ENCODE measurements around the gene RPA3.

RPA3 gene

GRCh38 chr7:7761340-7761973 lies 43.0 kb upstream of the RPA3 start:
- Histone ChIP-seq H3K27me3 (ENCODE audit: insufficient read depth, low read depth, severe bottlenecking) (no peaks in the 10 kb centered on the region), H3K4me3 (ENCODE audit: low read depth, low read length) (no peak overlapping the region), H3K9me3 (ENCODE audit: severe bottlenecking) (no peaks in the 10 kb centered on the region), H3K27ac (no peak overlapping the region), H3K36me3 (no peaks in the 10 kb centered on the region)
- no peak for DNase-seq
- TF ChIP-seq CTCF (IDR thresholded peaks at IDR 0.05; ENCODE audit: low read depth, low read length) = no peak

DNA sequence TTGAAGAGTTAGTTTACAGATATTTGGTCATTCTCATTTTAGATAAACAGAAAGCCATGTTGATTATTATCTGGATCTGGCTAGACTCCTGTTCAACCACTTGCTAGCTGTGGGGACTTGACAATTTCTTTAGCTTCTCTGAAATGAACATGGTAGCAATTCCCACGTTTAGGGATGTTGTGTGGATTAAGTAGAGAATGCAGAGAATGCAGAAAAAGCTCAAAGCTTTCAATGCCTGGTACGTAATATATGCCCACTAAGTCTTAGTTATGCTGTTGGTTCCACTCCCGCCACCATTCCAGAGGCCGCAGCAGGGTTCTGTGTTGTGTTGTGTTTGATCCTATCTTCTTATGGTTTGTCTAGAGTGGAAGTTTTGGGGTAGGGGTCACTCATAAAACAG lies 39.2 kb upstream of the RPA3 start:
- no peak overlapping the region for H3K4me3 ChIP-seq (ENCODE audit: low read depth, low read length)
- H3K9me3 ChIP-seq (ENCODE audit: severe bottlenecking) = no peaks in the 10 kb centered on the region
- no peaks in the 10 kb centered on the region for H3K27me3 ChIP-seq (ENCODE audit: insufficient read depth, low read depth, severe bottlenecking)
- no peak overlapping the region for H3K27ac ChIP-seq
- DNase-seq = no peak
- no peak for TF ChIP-seq CTCF (IDR thresholded peaks at IDR 0.05; ENCODE audit: low read depth, low read length)
- H3K36me3 ChIP-seq = no peaks in the 10 kb centered on the region

DNA sequence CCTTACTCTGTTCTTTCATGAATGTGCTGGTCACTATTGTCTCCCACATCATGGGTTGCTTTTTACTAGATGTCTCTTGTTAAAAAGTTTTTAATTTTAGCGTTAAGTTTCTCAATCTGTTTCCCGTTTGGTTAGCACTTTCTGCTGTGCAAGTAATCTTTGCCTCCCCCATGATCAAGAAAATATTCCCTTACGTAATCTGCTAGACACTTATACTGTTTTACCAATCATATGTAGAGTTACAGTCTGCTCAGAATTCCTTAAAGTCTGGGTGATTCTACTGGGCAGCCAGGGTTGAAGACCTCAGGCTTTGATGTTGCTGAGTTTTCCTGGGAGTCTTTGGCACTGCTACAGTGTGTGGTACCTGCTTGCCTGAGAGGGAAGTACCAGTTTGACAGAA lies 38.2 kb upstream of the RPA3 start:
- H3K4me3 ChIP-seq (ENCODE audit: low read depth, low read length) = no peak overlapping the region
- H3K27me3 ChIP-seq (ENCODE audit: insufficient read depth, low read depth, severe bottlenecking) = no peaks in the 10 kb centered on the region
- H3K36me3 ChIP-seq = no peaks in the 10 kb centered on the region
- no peak for DNase-seq
- no peak overlapping the region for H3K27ac ChIP-seq
- no peaks in the 10 kb centered on the region for H3K9me3 ChIP-seq (ENCODE audit: severe bottlenecking)
- no peak for TF ChIP-seq CTCF (IDR thresholded peaks at IDR 0.05; ENCODE audit: low read depth, low read length)

GRCh38 chr7:7751243-7752092 lies 33.1 kb upstream of the RPA3 start:
- no peak for DNase-seq

GRCh38 chr7:7750571-7751242 lies 32.3 kb upstream of the RPA3 start:
- Histone ChIP-seq H3K9me3 (ENCODE audit: severe bottlenecking) (no peaks in the 10 kb centered on the region), H3K27ac (no peak overlapping the region), H3K27me3 (ENCODE audit: insufficient read depth, low read depth, severe bottlenecking) (no peaks in the 10 kb centered on the region), H3K4me3 (ENCODE audit: low read depth, low read length) (no peak overlapping the region), H3K36me3 (no peaks in the 10 kb centered on the region)
- no peak for TF ChIP-seq CTCF (IDR thresholded peaks at IDR 0.05; ENCODE audit: low read depth, low read length)
- DNase-seq = no peak

More at GRCh38 chr7:7751243-7752092, 33.1 kb upstream of the RPA3 start:
- no peaks in the 10 kb centered on the region for H3K36me3 ChIP-seq
- no peak overlapping the region for H3K27ac ChIP-seq
- H3K9me3 ChIP-seq (ENCODE audit: severe bottlenecking) = no peaks in the 10 kb centered on the region
- no peaks in the 10 kb centered on the region for H3K27me3 ChIP-seq (ENCODE audit: insufficient read depth, low read depth, severe bottlenecking)
- TF ChIP-seq CTCF (IDR thresholded peaks at IDR 0.05; ENCODE audit: low read depth, low read length) = no peak
- H3K4me3 ChIP-seq (ENCODE audit: low read depth, low read length) = no peak overlapping the region
